22Rv1 (cell line): ENCODE measurements around the gene C1QB.

ENCODE experiments used
- H3K27ac ChIP-seq: fragments of 450-650 bp; 2 replicates; pipeline ENCODE4 v1.5.1; 2017
- CTCF ChIP-seq: fragments of 450-650 bp; IDR thresholded peaks from 2 replicates; pipeline ENCODE4 v1.5.1; 2017; ENCODE audit warnings: mild to moderate bottlenecking
- ZFX ChIP-seq: fragments of 450-650 bp; IDR thresholded peaks from 2 replicates; pipeline ENCODE4 v1.6.1; 2017; ENCODE audit warnings: antibody characterized with exemption, borderline replicate concordance

C1QB gene

GRCh38 chr1:22687191-22687590 is 34.2 kb downstream of the C1QB start:
- no peak overlapping the region for H3K27ac ChIP-seq
- TF ChIP-seq CTCF: no peak
- TF ChIP-seq ZFX: no peak

DNA sequence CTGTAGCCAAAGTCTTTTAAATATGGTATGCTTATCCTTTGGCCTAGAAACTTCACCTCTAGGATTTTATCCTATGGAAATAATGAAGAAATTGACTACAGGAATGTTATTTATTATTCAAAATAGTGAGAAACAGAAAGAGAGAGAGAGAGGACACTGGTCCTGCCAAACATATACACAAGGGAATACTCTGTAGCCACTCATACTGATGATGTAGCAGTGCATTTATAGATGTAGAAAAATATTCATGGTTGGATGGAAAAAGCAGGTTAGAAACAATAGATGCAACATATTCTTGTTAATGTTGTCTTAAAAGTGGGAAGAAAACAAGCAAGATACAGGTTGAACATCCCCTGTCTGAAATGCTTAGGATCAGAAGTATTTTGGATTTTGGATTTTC is 35.4 kb downstream of the C1QB start:
- TF ChIP-seq CTCF (no peak), ZFX (no peak)
- no peak overlapping the region for H3K27ac ChIP-seq

GRCh38 chr1:22689505-22689904 is 36.5 kb downstream of the C1QB start:
- no peak overlapping the region for H3K27ac ChIP-seq
- TF ChIP-seq CTCF (no peak), ZFX (no peak)

GRCh38 chr1:22691031-22691753 is 38.2 kb downstream of the C1QB start:
- no peak overlapping the region for H3K27ac ChIP-seq
- TF ChIP-seq ZFX: no peak
- TF ChIP-seq CTCF: no peak

DNA sequence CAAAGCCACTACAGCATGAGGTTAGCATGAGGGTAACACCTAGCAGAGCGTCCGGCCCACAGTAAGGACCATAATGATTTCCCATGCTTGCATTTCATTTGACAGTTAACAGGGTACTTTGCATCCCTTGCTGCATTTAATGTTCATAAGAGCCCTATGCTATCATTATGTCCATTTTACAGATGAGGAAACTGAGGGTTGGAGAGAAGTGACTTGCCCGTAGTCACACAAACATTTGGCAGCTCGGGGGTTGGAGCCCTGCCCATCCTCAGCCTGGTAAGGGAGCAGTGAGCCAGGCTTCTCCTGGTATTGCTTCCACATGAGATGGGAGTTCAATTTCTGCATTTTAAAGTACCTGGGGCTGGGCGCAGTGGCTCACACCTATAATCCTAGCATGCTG is 41.1 kb downstream of the C1QB start:
- no peak overlapping the region for H3K27ac ChIP-seq
- TF ChIP-seq ZFX (no peak), CTCF (no peak)

GRCh38 chr1:22696610-22697009 is 43.6 kb downstream of the C1QB start:
- no peak overlapping the region for H3K27ac ChIP-seq
- TF ChIP-seq CTCF: no peak
- no peak for TF ChIP-seq ZFX

- TF ChIP-seq ZFX: no peak
- no peak for TF ChIP-seq CTCF
- H3K27ac ChIP-seq: no peak overlapping the region
Measured at GRCh38 chr1:22697980-22698379, 44.9 kb downstream of the C1QB start.
